ENCODE measurements around the gene EXOC7. TPM values are rescaled to one million over a fixed set of nuclear protein-coding genes. Genes with fewer than 3 reads are reported as not detected.
"Not testable (repeated sequence)": the region's sequence is repeated elsewhere in the genome, so short reads cannot be mapped to it uniquely, and the experiment has no call there.

EXOC7 gene
- total RNA-seq, 1 experiment from 2014 or later, result 32.4 TPM

- no peak for DNase-seq (ENCODE audit: low read depth)
Observed at GRCh38 chr17:76074390-76075363, 28.9 kb downstream of the EXOC7 start, which contains the start of gene GALR2. GALR2 (plus strand) TSS chr17:76074781; CDS start chr17:76074884, 103 bp downstream.

DNA sequence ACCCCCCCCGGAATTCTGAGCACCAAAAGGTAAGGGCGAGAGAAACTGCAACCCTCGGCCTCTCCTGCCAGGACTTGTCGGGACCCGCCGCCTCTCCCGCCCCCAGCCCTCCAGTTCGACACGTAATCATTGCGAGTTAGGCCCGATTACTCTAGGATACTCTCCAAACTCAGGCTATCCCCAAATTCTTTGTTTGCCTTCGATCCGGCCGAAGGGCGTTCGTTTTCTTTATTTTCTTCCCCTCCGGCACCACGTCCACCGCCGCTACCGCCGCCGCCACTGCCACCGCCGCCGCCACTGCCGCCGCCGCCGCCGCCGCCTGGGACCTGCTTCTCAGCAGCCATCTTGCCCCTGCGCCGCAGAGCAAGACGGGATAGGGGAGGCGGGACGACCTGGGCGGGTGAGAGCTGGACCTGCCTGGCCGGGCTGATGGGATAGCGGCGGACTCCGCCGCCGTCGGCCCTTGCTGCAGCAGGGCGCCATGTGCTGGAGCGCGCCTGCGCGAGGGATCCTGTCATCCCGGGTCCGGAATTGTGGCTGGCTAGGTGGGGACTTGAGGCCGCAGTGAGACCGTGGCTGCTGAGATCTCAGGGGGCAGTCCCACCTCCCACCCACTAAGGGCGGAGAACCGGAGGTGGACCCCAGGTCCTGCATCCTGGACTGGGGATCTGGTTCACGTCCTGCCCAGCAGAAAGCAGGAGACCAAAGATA is 31.3 kb downstream of the EXOC7 start, which contains the start of gene SRP68:
Gene SRP68, minus strand, starts transcription at position 370 of the 711 bp plus-strand sequence. Its CDS starts 26 bp downstream, at position 344.
- DNase-seq (ENCODE audit: low read depth), result peak; percentile 87

- no peak for DNase-seq (ENCODE audit: low read depth)
Observed at GRCh38 chr17:76071531-76072147, 31.9 kb downstream of the EXOC7 start.

GRCh38 chr17:76065775-76066174 is 37.8 kb downstream of the EXOC7 start:
- no peak for DNase-seq (ENCODE audit: low read depth)

GRCh38 chr17:76063875-76064546 is 39.6 kb downstream of the EXOC7 start:
- no peak for DNase-seq (ENCODE audit: low read depth)

- not testable (repeated sequence) for DNase-seq (ENCODE audit: low read depth)
Observed at GRCh38 chr17:76058264-76058663, 45.3 kb downstream of the EXOC7 start.

DNA sequence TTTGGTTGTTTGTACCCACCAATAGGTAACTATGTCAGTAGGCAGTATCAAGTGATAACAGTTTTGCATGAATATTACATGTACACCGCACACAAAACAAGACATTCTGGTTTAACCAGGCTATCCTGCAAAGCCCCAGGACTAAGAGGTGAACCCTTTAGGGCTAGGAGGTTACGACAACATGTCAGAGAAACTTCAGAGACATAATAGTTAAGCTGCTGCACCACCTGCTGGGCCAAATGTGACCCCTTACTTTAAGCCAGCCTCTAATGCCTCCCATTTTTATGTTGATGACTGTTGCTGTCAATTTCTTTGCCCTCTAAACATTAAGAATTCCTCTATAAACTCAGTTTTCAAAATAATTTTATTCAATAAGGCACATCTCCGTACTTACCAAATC is 46.7 kb downstream of the EXOC7 start:
- DNase-seq (ENCODE audit: low read depth), result no peak

- peak; percentile 60 for DNase-seq (ENCODE audit: low read depth)
Observed at GRCh38 chr17:76054112-76054476, 49.5 kb downstream of the EXOC7 start.

- peak; percentile 51 for DNase-seq (ENCODE audit: low read depth)
Observed at GRCh38 chr17:76053246-76054111, 50.1 kb downstream of the EXOC7 start.

DNA sequence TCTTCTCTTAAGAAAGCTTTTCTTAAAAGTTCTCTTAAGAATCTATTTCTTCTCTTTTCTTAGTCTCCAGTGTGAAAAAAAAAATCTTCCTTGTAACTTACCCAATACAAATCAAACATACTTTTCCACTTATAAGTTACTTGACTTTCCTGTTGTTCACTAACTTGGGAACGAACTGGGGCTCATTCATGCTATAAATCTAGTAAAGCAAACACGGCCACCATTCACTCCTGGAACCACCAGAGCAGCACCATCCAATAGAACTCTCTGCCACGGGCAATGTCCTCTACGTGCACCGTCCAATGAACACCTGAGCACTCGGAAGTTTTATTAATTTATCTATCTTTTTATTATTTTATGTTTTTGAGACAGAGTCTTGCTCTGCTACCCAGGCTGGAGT is 52.0 kb downstream of the EXOC7 start:
- no peak for DNase-seq (ENCODE audit: low read depth)

- no peak for DNase-seq (ENCODE audit: low read depth)
Observed at GRCh38 chr17:76050538-76051467, 52.8 kb downstream of the EXOC7 start.

DNA sequence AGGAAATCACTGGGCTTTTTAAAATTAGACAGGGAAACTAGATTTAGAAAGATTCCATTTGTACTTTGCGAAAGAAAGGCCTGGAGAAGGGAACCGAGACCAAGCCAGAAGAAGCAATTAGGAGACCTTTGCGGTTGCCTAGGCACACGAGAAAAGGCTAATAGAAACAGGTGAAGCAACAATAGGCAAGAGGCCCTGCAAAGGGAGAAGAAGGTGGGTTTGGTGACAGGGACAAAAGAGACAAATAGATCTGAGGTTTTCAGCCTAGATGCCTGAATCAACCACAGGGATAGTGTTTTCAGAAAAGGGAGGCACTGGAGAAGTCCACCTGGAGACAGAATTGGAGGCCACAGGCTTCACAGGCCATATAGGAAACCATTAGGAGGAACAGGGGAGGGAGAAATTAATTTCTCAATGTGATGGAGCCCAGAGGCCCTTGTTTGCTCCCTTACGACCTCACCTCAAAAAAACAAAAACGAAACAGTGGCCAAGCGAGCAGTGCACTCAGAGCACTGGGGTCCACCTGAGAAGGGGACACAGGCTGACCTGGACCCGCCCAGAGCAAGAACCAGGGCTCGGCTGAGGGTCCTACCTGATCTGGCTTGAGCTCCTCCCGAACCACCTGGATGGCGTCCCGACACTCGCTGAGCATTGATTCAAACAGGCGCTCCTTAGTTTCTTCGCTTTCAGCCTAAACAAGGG is 53.6 kb downstream of the EXOC7 start:
- DNase-seq (ENCODE audit: low read depth), result no peak

DNA sequence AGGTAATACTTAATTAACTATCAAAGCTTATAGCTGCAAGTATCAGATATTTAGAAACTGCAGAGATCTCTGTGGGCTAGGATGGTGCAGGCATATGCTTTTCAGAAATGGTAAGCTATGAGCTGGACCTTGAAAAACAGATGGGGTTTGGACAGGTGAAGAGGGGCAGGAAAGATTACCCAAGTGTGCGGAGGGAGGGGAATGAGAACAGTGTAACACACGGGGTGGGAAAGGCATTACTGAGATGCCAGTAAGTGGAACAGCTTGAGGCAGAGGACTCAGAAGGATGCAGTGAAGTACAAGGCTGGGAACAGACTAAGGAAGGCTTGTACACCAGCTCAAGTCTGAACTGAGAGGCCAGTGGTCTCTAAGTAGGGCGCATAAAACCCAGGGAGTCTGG is 54.3 kb downstream of the EXOC7 start:
- no peak for DNase-seq (ENCODE audit: low read depth)

GRCh38 chr17:76048711-76049110 is 54.9 kb downstream of the EXOC7 start:
- no peak for DNase-seq (ENCODE audit: low read depth)

- DNase-seq (ENCODE audit: low read depth), result no peak
Observed at GRCh38 chr17:76048025-76048605, 55.5 kb downstream of the EXOC7 start.

GRCh38 chr17:76046064-76046463 is 57.5 kb downstream of the EXOC7 start:
- no peak for DNase-seq (ENCODE audit: low read depth)

- DNase-seq (ENCODE audit: low read depth), result not testable (repeated sequence)
Observed at GRCh38 chr17:76044475-76045007, 59.0 kb downstream of the EXOC7 start.

DNA sequence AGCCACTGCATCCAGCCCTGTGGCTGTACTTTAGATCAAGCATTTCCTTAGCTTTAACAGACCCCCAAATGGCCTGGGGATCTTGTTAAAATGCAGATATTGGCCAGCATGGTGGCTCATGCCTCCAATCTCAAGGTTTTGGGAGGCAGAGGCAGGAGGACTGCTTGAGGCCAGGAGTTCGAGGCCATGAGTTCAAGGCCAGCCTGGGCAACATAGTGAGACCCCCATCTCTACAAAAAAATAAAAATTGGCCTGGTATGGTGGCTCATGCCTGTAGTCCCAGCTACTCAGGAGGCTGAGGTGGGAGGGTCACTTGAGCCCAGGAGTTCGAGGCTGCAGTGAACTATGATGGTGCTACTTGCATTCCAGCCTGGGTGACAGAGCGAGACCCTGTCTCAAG is 60.7 kb downstream of the EXOC7 start:
- DNase-seq (ENCODE audit: low read depth), result not testable (repeated sequence)
